Neural progenitor cell (in vitro differentiated cells): Measurements from ENCODE around the gene SCG5. TPM values are rescaled to one million over a fixed set of nuclear protein-coding genes. Genes with fewer than 3 reads are reported as not detected.

Experiments
- DNase-seq: peaks from one replicate; pipeline ENCODE4 v3.0.0-alpha.2; 2016; ENCODE audit warnings: low spot score
- H2AFZ ChIP-seq: fragments of 200-600 bp; sonication (generic); replicated peaks from 2 replicates; pipeline ENCODE4 v1.6.1; 2016; ENCODE audit warnings: antibody characterized with exemption
- H3F3A ChIP-seq: fragments of 200-600 bp; sonication (generic); 2 replicates; pipeline ENCODE4 v1.6.1; 2016; ENCODE audit warnings: antibody characterized with exemption, low read depth
- H3K27ac ChIP-seq: fragments of 200-600 bp; sonication (generic); 2 replicates; pipeline ENCODE4 v1.5.1; 2016; ENCODE audit warnings: mild to moderate bottlenecking
- H3K27me3 ChIP-seq: fragments of 200-600 bp; sonication (generic); 2 replicates; pipeline ENCODE4 v1.6.1; 2016; ENCODE audit warnings: mild to moderate bottlenecking, moderate library complexity
- H3K36me3 ChIP-seq: fragments of 200-600 bp; sonication (generic); 2 replicates; pipeline ENCODE4 v1.5.1; 2016
- H3K4me1 ChIP-seq: fragments of 200-600 bp; sonication (generic); 2 replicates; pipeline ENCODE4 v1.6.1; 2016; ENCODE audit warnings: mixed run types
- H3K4me2 ChIP-seq: fragments of 200-600 bp; sonication (generic); 2 replicates; pipeline ENCODE4 v1.6.1; 2016
- H3K4me3 ChIP-seq: fragments of 200-600 bp; sonication (generic); 2 replicates; pipeline ENCODE4 v1.5.1; 2016
- H3K79me2 ChIP-seq: fragments of 200-600 bp; sonication (generic); 2 replicates; pipeline ENCODE4 v1.6.1; 2016; ENCODE audit warnings: low read depth
- H3K9ac ChIP-seq: fragments of 200-600 bp; sonication (generic); 2 replicates; pipeline ENCODE4 v1.6.1; 2016
- H3K9me3 ChIP-seq: fragments of 200-600 bp; sonication (generic); 2 replicates; pipeline ENCODE4 v1.5.1; 2016; ENCODE audit warnings: low read depth
- H4K20me1 ChIP-seq: fragments of 200-600 bp; sonication (generic); 2 replicates; pipeline ENCODE4 v1.6.1; 2016; ENCODE audit warnings: low read depth
- H3K27ac Mint-ChIP-seq: 3 replicates; pipeline ENCODE4 v1.8.0; 2021; ENCODE audit warnings: mixed read lengths
- H3K27me3 Mint-ChIP-seq: 2 replicates; pipeline ENCODE4 v1.8.0; 2022; ENCODE audit warnings: low read depth, mild to moderate bottlenecking, inconsistent platforms, moderate library complexity, mixed read lengths; ENCODE audit not compliant: insufficient read depth
- H3K36me3 Mint-ChIP-seq: 3 replicates; pipeline ENCODE4 v1.8.0; 2021; ENCODE audit warnings: mixed read lengths
- H3K4me1 Mint-ChIP-seq: 3 replicates; pipeline ENCODE4 v1.8.0; 2021; ENCODE audit warnings: mixed read lengths
- H3K4me3 Mint-ChIP-seq: 3 replicates; pipeline ENCODE4 v1.8.0; 2021; ENCODE audit warnings: mild to moderate bottlenecking, moderate library complexity, mixed read lengths
- H3K9me3 Mint-ChIP-seq: 3 replicates; pipeline ENCODE4 v1.8.0; 2020; ENCODE audit warnings: mixed read lengths
- CTCF ChIP-seq: fragments of 200-600 bp; sonication (generic); IDR thresholded peaks from 2 replicates; pipeline ENCODE4 v1.5.1; 2017; ENCODE audit warnings: antibody characterized with exemption, mild to moderate bottlenecking
- EZH2 ChIP-seq: fragments of 200-600 bp; sonication (generic); IDR thresholded peaks from 2 replicates; pipeline ENCODE4 v1.6.1; 2017; ENCODE audit warnings: antibody characterized with exemption, mild to moderate bottlenecking, moderate library complexity
- EZH2phosphoT487 ChIP-seq: fragments of 200-600 bp; sonication (generic); IDR thresholded peaks from 2 replicates; pipeline ENCODE4 v1.6.1; 2017; ENCODE audit warnings: antibody characterized with exemption
- total RNA-seq: library from RNA; depleted of rRNA; stranded (reverse); fragments of >200 nt; gene quantifications from 2 replicates; pipeline ENCODE4 v1.2.3, GENCODE V29; 2015; ENCODE audit warnings: low replicate concordance

The SCG5 gene
- total RNA-seq, 1 donor from 2014 or later = 101 TPM

GRCh38 chr15:32688151-32688639, 46.7 kb downstream of the SCG5 start:
- no peaks in the 10 kb centered on the region for H3K36me3 Mint-ChIP-seq
- H3K27ac Mint-ChIP-seq = no peak overlapping the region
- H3K4me2 ChIP-seq = no peak overlapping the region
- TF ChIP-seq CTCF = no peak
- no peak for TF ChIP-seq EZH2phosphoT487
- TF ChIP-seq EZH2 = no peak
- H3K4me1 Mint-ChIP-seq = peaks cover 2% of the 10 kb centered on the region
- H3K9me3 Mint-ChIP-seq = no peaks in the 10 kb centered on the region
- H3K4me3 ChIP-seq = no peak overlapping the region
- H3K27me3 ChIP-seq = no peaks in the 10 kb centered on the region
- H3K9me3 ChIP-seq = no peaks in the 10 kb centered on the region
- H3K4me3 Mint-ChIP-seq = no peak overlapping the region
- no peaks in the 10 kb centered on the region for H3K4me1 ChIP-seq
- no peak overlapping the region for H2AFZ ChIP-seq
- no peaks in the 10 kb centered on the region for H3F3A ChIP-seq
- DNase-seq = no peak
- H3K79me2 ChIP-seq = no peaks in the 10 kb centered on the region
- H3K27ac ChIP-seq = no peak overlapping the region
- H3K27me3 Mint-ChIP-seq = no peaks in the 10 kb centered on the region
- no peaks in the 10 kb centered on the region for H3K36me3 ChIP-seq
- H4K20me1 ChIP-seq = no peaks in the 10 kb centered on the region
- H3K9ac ChIP-seq = no peak overlapping the region

GRCh38 chr15:32690941-32691688, 49.6 kb downstream of the SCG5 start:
- no peak overlapping the region for H3K4me3 Mint-ChIP-seq
- Histone ChIP-seq H3K9me3 (no peaks in the 10 kb centered on the region), H3K4me3 (no peak overlapping the region), H3F3A (no peaks in the 10 kb centered on the region), H3K27me3 (no peaks in the 10 kb centered on the region), H3K9ac (no peak overlapping the region), H3K4me2 (no peak overlapping the region), H3K4me1 (no peaks in the 10 kb centered on the region), H3K27ac (no peak overlapping the region), H2AFZ (no peak overlapping the region), H3K79me2 (no peaks in the 10 kb centered on the region), H4K20me1 (no peaks in the 10 kb centered on the region), H3K36me3 (no peaks in the 10 kb centered on the region)
- no peak for DNase-seq
- H3K27me3 Mint-ChIP-seq = peaks cover 3% of the 10 kb centered on the region
- H3K36me3 Mint-ChIP-seq = no peaks in the 10 kb centered on the region
- no peaks in the 10 kb centered on the region for H3K9me3 Mint-ChIP-seq
- TF ChIP-seq CTCF = no peak
- no peak for TF ChIP-seq EZH2phosphoT487
- no peak for TF ChIP-seq EZH2
- peak overlapping the region; percentile 19 for H3K27ac Mint-ChIP-seq
- H3K4me1 Mint-ChIP-seq = no peaks in the 10 kb centered on the region

- Histone ChIP-seq H2AFZ (no peak overlapping the region), H3K9ac (no peak overlapping the region), H3K4me2 (no peak overlapping the region), H4K20me1 (no peaks in the 10 kb centered on the region), H3K4me3 (no peak overlapping the region), H3F3A (no peaks in the 10 kb centered on the region), H3K27ac (no peak overlapping the region), H3K27me3 (no peaks in the 10 kb centered on the region), H3K79me2 (no peaks in the 10 kb centered on the region), H3K9me3 (no peaks in the 10 kb centered on the region), H3K36me3 (no peaks in the 10 kb centered on the region), H3K4me1 (no peaks in the 10 kb centered on the region)
- Mint-ChIP-seq H3K9me3 (no peaks in the 10 kb centered on the region), H3K27me3 (peaks cover 3% of the 10 kb centered on the region), H3K27ac (peak overlapping the region; percentile 19), H3K4me1 (no peaks in the 10 kb centered on the region), H3K36me3 (no peaks in the 10 kb centered on the region), H3K4me3 (no peak overlapping the region)
- no peak for TF ChIP-seq EZH2phosphoT487
- no peak for TF ChIP-seq CTCF
- no peak for TF ChIP-seq EZH2
- DNase-seq = no peak
Measured at GRCh38 chr15:32691689-32692038, 50.2 kb downstream of the SCG5 start.
